H1 (cell line): Measurements from ENCODE around the gene TET1.

Experiments used
- CTCF ChIP-seq, 3 experiments: IDR thresholded peaks; 1 replicate in 2 of 3; 2 replicates in 1 of 3; pipeline versions ENCODE4 v1.5.1 to v1.6.1; 2011; ENCODE audit warnings: low read length in 3 of 3, mild to moderate bottlenecking in 3 of 3, inconsistent platforms in 2 of 3, low read depth in 1 of 3, moderate library complexity in 1 of 3; ENCODE audit not compliant: insufficient read depth in 1 of 3; ENCODE audit errors: control extremely low read depth in 1 of 3
- EZH2 ChIP-seq: fragments of 200-600 bp; sonication (generic); IDR thresholded peaks from 2 replicates; pipeline ENCODE4 v1.7.1; 2012; ENCODE audit warnings: low read depth, mild to moderate bottlenecking, moderate library complexity, low read length, inconsistent platforms; ENCODE audit not compliant: severe bottlenecking
- HDAC2 ChIP-seq, 2 experiments: fragments of 300-600 bp in 1 of 2; sonication (generic) in 1 of 2; IDR thresholded peaks; 2 replicates each; pipeline ENCODE4 v1.6.1; 2011 to 2012; ENCODE audit warnings: low read depth in 2 of 2, low read length in 2 of 2, mild to moderate bottlenecking in 2 of 2, moderate library complexity in 2 of 2, borderline replicate concordance in 1 of 2, inconsistent platforms in 1 of 2
- KDM5A ChIP-seq: fragments of 200-600 bp; IDR thresholded peaks from 2 replicates; pipeline ENCODE4 v1.7.1; 2012; ENCODE audit warnings: mild to moderate bottlenecking, low read length, inconsistent platforms, mixed read lengths
- POLR2A ChIP-seq, 2 experiments: IDR thresholded peaks; 1 replicate in 1 of 2; 2 replicates in 1 of 2; pipeline ENCODE4 v1.6.1; 2011; ENCODE audit warnings: low read depth in 2 of 2, low read length in 2 of 2, mild to moderate bottlenecking in 2 of 2; ENCODE audit errors: control extremely low read depth in 1 of 2
- POLR2AphosphoS5 ChIP-seq: IDR thresholded peaks from 2 replicates; pipeline ENCODE4 v1.6.1; 2011; ENCODE audit warnings: low read depth, low read length
- SIN3A ChIP-seq, 2 experiments: IDR thresholded peaks in 1 of 2; conservative IDR thresholded peaks in 1 of 2; 2 replicates each; pipeline ENCODE4 v1.6.1; 2011 to 2012; ENCODE audit warnings: low read length in 2 of 2, improper control_type of control experiment in 1 of 2, low read depth in 1 of 2, mild to moderate bottlenecking in 1 of 2
- SP1 ChIP-seq: IDR thresholded peaks from 2 replicates; pipeline ENCODE4 v1.6.1; 2011; ENCODE audit warnings: low read depth, low read length

GRCh38 chr10:68625316-68625921, 65.3 kb downstream of the TET1 start:
- TF ChIP-seq KDM5A (no peak), SIN3A (conservative IDR thresholded peaks at IDR 0.05 in 1 of 2, IDR thresholded peaks at IDR 0.05 in 1 of 2; ENCODE audit: low read depth in 1 of 2, low read length in 2 of 2) (no peak), CTCF (IDR thresholded peaks at IDR 0.05; ENCODE audit: control extremely low read depth in 1 of 3, insufficient read depth in 1 of 3, low read depth in 1 of 3, low read length in 3 of 3) (no peak), EZH2 (no peak), POLR2A (IDR thresholded peaks at IDR 0.05; ENCODE audit: control extremely low read depth in 1 of 2, low read depth in 2 of 2, low read length in 2 of 2) (no peak), POLR2AphosphoS5 (no peak), HDAC2 (IDR thresholded peaks at IDR 0.05; ENCODE audit: borderline replicate concordance in 1 of 2, low read depth in 2 of 2, low read length in 2 of 2) (no peak), SP1 (no peak)
